Lung (tissue), 16 donors: ENCODE results near the gene NDUFA9. TPM values are rescaled to one million over a fixed set of nuclear protein-coding genes. Genes with fewer than 3 reads are reported as not detected.

ENCODE experiments used
- ATAC-seq: fragments of 200-7000 bp; cut with Tn5 transposase; one replicate; pipeline ENCODE4 v1.9.1; 2020; ENCODE audit warnings: moderate number of reproducible peaks; ENCODE audit not compliant: insufficient read depth, low FRiP score
- DNase-seq, 3 donors: peaks; one replicate each; pipeline ENCODE4 v3.0.0-alpha.2; 2013 to 2017
- H3K27ac ChIP-seq, 2 donors: one replicate each; pipeline ENCODE4 v1.5.1; 2013; ENCODE audit warnings: mild to moderate bottlenecking in 2 of 2, moderate library complexity in 2 of 2, control low read depth in 1 of 2, inconsistent platforms in 1 of 2, low read depth in 1 of 2, low read length in 1 of 2
- H3K27me3 ChIP-seq, 3 donors: one replicate each; pipeline ENCODE4 v1.5.1; 2013; ENCODE audit warnings: low read length in 2 of 3; ENCODE audit not compliant: control insufficient read depth in 3 of 3, insufficient read depth in 3 of 3
- H3K36me3 ChIP-seq, 4 donors: one replicate each; pipeline ENCODE4 v1.5.1; 2013; ENCODE audit warnings: low read length in 4 of 4, mild to moderate bottlenecking in 1 of 4, moderate library complexity in 1 of 4; ENCODE audit not compliant: control insufficient read depth in 4 of 4, insufficient read depth in 4 of 4
- H3K4me1 ChIP-seq, 5 donors: one replicate each; pipeline ENCODE4 v1.5.1; 2013; ENCODE audit warnings: low read length in 5 of 5, mild to moderate bottlenecking in 2 of 5, moderate library complexity in 1 of 5; ENCODE audit not compliant: control insufficient read depth in 5 of 5, insufficient read depth in 5 of 5
- H3K4me3 ChIP-seq: one replicate; pipeline ENCODE4 v1.5.1; 2013; ENCODE audit warnings: mild to moderate bottlenecking, control low read depth, moderate library complexity
- H3K9ac ChIP-seq, 2 donors: one replicate each; pipeline ENCODE4 v1.5.1; 2013; ENCODE audit warnings: low read length in 2 of 2, control low read depth in 1 of 2; ENCODE audit not compliant: insufficient read depth in 1 of 2
- H3K9me3 ChIP-seq, 4 donors: one replicate each; pipeline ENCODE4 v1.5.1; 2013; ENCODE audit warnings: low read length in 3 of 4, mild to moderate bottlenecking in 1 of 4, moderate library complexity in 1 of 4; ENCODE audit not compliant: control insufficient read depth in 4 of 4, insufficient read depth in 3 of 4
- WGBS, 2 donors: extraction: QIAGEN DNeasy Blood & Tissue Kit; methylation state at CpG; one replicate each; pipeline ENCODE4 v1.1.7; 2013; 5-methylcytosine and 5-hydroxymethylcytosine counted together
- long read RNA-seq, 5 donors: transcript quantifications; one replicate each; lab custom pipeline, GENCODE V29; 2026
- polyA plus RNA-seq, 2 donors: library from polyadenylated mRNA; stranded (reverse); fragments of 200-250 nt; gene quantifications; one replicate each; pipeline ENCODE4 v1.2.1, GENCODE V29; 2013
- total RNA-seq, 2 donors: library from RNA; depleted of rRNA in 1 of 2; stranded (reverse); fragments of >200 nt in 1 of 2; gene quantifications; one replicate each; pipeline ENCODE4 v1.2.1, GENCODE V29; 2014 to 2021
- TF ChIP-seq, protein P1 (sequence below): IDR thresholded peaks from 2 replicates; pipeline ENCODE4 v1.5.1; 2012; ENCODE audit warnings: mild to moderate bottlenecking; ENCODE audit errors: control extremely low read depth, extremely low read depth
- donor health status: control.
- donor health status: control.
- donor health status: Bipolar disorder and iron deficiency.
- donor health status: healthy.
- donor health status: DM: yes; HTN: yes; CAD: no.

Gene NDUFA9
- total RNA-seq (10 to 100 TPM; 65.9 to 79.1 TPM), polyA plus RNA-seq (10 to 100 TPM; 64.1 to 70.4 TPM)
- long read RNA-seq, donor 1, full-length matches to known transcripts = 29 of 29 reads
- long read RNA-seq, donor 1, partial matches to known transcripts = 0 of 29 reads
- long read RNA-seq, donor 1, other reads (novel, unspliced or antisense) = 0 of 29 reads
- long read RNA-seq, donor 2, full-length matches to known transcripts = 14 of 14 reads
- long read RNA-seq, donor 2, partial matches to known transcripts = 0 of 14 reads
- long read RNA-seq, donor 2, other reads (novel, unspliced or antisense) = 0 of 14 reads
- long read RNA-seq, donor 3, full-length matches to known transcripts = 15 of 15 reads
- long read RNA-seq, donor 3, partial matches to known transcripts = 0 of 15 reads
- long read RNA-seq, donor 3, other reads (novel, unspliced or antisense) = 0 of 15 reads
- long read RNA-seq, donor 4, full-length matches to known transcripts = 16 of 16 reads
- long read RNA-seq, donor 4, partial matches to known transcripts = 0 of 16 reads
- long read RNA-seq, donor 4, other reads (novel, unspliced or antisense) = 0 of 16 reads
- long read RNA-seq, donor 5, full-length matches to known transcripts = 37 of 42 reads
- long read RNA-seq, donor 5, partial matches to known transcripts = 5 of 42 reads
- long read RNA-seq, donor 5, other reads (novel, unspliced or antisense) = 0 of 42 reads

DNA sequence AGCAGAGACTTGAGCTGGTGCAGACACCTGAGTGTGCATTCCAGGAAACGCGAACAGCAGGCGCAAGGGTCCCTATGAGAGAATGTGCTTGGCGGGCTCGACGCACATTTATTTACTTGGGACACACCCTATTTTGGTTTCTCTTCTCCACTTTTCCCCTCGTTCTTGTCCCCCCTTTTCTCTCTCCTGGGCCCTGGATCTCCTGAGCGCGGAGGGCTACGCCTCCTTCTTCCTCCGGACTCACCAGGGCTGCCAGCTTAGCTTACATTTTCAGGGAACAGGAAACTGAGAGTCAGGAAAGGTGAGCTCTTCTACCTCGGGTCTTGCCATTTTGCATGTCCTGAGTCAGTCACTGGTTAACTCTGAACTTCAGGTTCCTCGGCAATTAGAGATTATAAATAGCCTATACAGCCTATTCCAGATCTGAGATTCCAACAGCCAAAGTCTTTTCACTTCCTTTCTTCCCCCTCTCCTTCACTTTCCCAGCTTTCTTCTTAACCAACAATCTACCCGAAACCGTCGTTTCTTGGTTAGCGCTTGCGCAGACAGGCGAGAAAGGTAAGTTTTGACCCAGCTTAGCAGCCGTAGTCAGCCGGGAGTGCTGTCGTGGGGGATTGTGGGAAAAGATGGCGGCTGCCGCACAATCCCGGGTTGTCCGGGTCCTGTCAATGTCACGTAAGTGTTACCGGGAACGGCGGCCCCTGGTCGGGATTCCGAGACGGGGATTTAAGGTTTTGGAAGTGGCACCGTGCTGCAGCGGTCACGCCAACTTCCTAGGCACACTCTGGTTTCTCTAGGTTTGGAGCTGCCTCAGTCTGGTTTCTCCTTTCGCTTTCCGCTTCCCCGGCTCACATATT is at the start of gene NDUFA9, which contains the start of gene AKAP3:
Gene NDUFA9 (plus strand): TSS at position 614 of the 857 bp plus-strand sequence. CDS start 13 bp downstream, at position 627.
Gene AKAP3 (minus strand): TSS at position 551 of the 857 bp plus-strand sequence. CDS start 10,855 bp downstream, outside the sequence.
- Histone ChIP-seq H3K36me3 (no peaks in the 10 kb centered on the region), H3K4me1 (peaks cover 0 to 21% (median 9%) of the 10 kb centered on the region in 5 donors), H3K9ac (peak within 1 kb of the TSS; percentile 95 to 96), H3K27me3 (no peaks in the 10 kb centered on the region), H3K4me3 (peak within 1 kb of the TSS; percentile 98), H3K27ac (peak within 1 kb of the TSS; percentile 83 to 95), H3K9me3 (no peaks in the 10 kb centered on the region)
- WGBS, 2 donors = 0% methylated on average over 39 of the region's 39 CpGs
- peak; percentile 89 to 94 (median 92) for DNase-seq
- peak; percentile 96 for ATAC-seq
- TF ChIP-seq, protein P1, sequence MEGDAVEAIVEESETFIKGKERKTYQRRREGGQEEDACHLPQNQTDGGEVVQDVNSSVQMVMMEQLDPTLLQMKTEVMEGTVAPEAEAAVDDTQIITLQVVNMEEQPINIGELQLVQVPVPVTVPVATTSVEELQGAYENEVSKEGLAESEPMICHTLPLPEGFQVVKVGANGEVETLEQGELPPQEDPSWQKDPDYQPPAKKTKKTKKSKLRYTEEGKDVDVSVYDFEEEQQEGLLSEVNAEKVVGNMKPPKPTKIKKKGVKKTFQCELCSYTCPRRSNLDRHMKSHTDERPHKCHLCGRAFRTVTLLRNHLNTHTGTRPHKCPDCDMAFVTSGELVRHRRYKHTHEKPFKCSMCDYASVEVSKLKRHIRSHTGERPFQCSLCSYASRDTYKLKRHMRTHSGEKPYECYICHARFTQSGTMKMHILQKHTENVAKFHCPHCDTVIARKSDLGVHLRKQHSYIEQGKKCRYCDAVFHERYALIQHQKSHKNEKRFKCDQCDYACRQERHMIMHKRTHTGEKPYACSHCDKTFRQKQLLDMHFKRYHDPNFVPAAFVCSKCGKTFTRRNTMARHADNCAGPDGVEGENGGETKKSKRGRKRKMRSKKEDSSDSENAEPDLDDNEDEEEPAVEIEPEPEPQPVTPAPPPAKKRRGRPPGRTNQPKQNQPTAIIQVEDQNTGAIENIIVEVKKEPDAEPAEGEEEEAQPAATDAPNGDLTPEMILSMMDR = no peak

DNA sequence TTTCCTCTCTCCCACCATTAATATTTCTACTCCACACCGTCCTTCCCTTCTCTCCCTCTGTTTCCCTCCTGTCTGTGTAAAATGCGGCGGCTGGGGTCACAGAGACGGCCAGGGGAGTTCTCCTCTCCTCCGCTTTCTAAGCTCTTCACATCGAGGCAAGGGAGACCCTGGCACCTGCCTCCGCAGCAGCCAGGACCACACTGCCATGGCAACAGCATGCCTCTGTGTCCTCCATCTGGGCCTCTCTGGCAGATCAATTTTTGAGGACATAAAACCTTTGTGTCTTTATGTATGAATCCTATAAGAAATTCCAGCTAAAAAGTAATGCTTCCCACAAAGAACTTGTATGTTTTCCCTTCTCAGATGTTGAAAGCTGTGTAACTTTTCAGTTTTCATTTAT is 45.5 kb upstream of the NDUFA9 start:
- TF ChIP-seq, protein P1 = no peak
- Histone ChIP-seq H3K27ac (no peak overlapping the region), H3K4me1 (peaks cover 0 to 8% (median 0%) of the 10 kb centered on the region in 5 donors), H3K36me3 (peaks cover 0 to 4% (median 1%) of the 10 kb centered on the region in 4 donors), H3K9me3 (no peaks in the 10 kb centered on the region), H3K27me3 (peaks cover 0 to 9% (median 2%) of the 10 kb centered on the region in 3 donors), H3K9ac (no peak overlapping the region), H3K4me3 (no peak overlapping the region)
- no peak for DNase-seq
- ATAC-seq = no peak
- 70 to 76% methylated on average over 7 of the region's 7 CpGs for WGBS, 2 donors

DNA sequence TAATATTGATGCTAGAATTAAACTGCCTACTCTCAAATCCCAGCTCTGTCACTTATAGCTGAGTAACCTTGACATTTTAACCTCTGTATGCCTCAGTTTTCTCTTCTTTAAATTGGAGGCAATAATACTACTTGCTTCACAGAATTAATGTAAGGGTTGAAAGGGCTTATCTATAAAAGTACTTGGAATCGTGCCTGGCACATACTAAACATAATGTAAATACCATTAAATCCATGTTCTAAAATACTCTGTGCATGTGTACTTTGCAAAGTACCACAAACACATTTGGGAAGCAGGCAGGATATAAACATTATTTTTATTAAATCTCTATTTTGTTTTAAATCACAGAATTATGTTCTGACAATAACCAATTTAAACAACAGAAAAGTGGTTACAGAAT is 45.0 kb upstream of the NDUFA9 start:
- H3K4me1 ChIP-seq = peaks cover 0 to 8% (median 0%) of the 10 kb centered on the region in 5 donors
- TF ChIP-seq, protein P1 = no peak
- ATAC-seq = no peak
- no peaks in the 10 kb centered on the region for H3K9me3 ChIP-seq
- H3K27ac ChIP-seq = no peak overlapping the region
- H3K27me3 ChIP-seq = peaks cover 0 to 9% (median 2%) of the 10 kb centered on the region in 3 donors
- no peak for DNase-seq
- peaks cover 0 to 4% (median 1%) of the 10 kb centered on the region in 4 donors for H3K36me3 ChIP-seq
- no peak overlapping the region for H3K4me3 ChIP-seq
- 29 to 46% methylated on average over 1 of the region's 1 CpG for WGBS, 2 donors
- H3K9ac ChIP-seq = no peak overlapping the region
